ENCODE measurements around the gene ESPL1. TPM values are rescaled to one million over a fixed set of nuclear protein-coding genes. Genes with fewer than 3 reads are reported as not detected.

Gene ESPL1
- total RNA-seq, 2 donors from 2014 or later: 0.30 to 0.83 TPM

DNA sequence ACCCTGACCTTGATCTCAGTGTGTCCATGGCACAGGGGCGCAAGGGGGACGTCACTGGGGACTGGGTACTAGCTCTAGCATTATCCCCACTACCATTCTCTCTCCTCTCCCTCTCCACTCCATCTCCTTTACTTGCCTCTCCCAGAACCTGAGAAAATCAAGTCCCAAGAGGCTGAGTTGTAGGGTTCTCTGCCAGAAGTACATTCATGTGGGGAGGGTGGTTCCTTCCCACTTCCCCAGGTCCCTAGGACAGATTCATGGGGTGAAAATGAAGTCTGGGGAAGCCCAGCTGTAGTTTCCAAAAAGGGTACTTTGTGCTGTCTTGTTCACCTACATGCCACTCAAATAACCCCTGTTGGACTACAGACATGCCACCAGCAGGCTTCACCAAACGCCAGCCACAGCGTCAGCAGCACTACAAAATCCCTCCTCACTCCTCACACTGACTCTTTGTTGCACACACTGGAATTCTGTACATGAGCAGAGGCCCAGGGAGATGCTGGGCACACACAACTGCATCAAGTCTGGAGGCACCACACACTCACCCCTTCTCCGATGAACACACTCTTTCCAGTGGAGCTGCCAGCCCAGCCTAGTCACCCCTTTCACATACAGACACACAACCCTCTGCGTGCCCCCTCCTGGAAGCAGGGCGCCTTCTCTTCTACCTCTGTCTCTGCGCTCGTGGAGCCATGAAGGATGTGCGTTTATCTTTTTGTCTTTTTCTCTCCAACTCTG is 43.0 kb upstream of the ESPL1 start:
- Mint-ChIP-seq H3K36me3 (ENCODE audit: low read depth) (peaks cover 11% of the 10 kb centered on the region), H3K4me3 (peak overlapping the region; percentile 82), H3K27ac (peak overlapping the region; percentile 95), H3K27me3 (no peaks in the 10 kb centered on the region), H3K4me1 (peaks cover 76% of the 10 kb centered on the region)
- no peaks in the 10 kb centered on the region for H3K9me3 ChIP-seq (ENCODE audit: control insufficient read depth, low read length, poor library complexity, severe bottlenecking)
- DNase-seq: no peak
- ATAC-seq: no peak

DNA sequence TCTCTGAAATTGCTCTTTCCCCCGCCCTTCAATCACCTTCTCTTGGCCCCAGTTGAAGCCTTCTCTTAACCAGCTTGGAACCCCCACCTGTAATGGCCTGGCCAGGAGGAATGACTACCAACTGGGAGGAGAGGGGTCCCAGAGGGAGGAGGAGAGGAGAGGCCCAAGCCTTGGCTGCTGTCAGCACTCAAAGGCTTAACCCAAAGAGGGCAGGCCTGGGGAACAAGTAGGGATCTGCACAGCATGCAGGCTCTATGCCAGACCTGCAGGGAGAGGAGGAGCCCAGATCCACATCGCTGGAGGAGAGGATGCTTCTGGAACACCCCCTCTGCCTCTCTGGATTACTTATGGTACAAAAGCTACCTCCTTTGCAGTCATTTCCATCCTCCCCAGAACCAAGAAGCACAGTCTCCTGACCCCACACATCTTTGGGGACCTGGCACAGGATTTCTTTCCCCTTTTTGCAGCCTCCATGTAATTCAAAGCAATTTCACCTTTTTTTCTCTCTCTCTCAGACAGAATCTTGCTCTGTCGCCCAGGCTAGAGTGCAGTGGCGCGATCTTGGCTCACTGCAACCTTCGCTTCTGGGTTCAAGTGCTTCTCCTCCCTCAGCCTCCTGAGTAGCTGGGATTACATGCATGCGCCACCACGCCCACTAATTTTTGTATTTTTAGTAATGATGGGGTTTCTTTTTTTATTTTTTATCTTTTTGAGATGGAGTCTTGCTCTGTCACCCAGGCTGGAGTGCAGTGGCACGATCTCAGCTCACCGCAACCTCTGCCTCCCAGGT is 42.3 kb upstream of the ESPL1 start:
- Mint-ChIP-seq H3K27ac (peak overlapping the region; percentile 95), H3K4me1 (peaks cover 81% of the 10 kb centered on the region), H3K27me3 (no peaks in the 10 kb centered on the region), H3K36me3 (ENCODE audit: low read depth) (peaks cover 11% of the 10 kb centered on the region), H3K4me3 (peak overlapping the region; percentile 82)
- H3K9me3 ChIP-seq (ENCODE audit: control insufficient read depth, low read length, poor library complexity, severe bottlenecking): no peaks in the 10 kb centered on the region
- DNase-seq (no peak), ATAC-seq (no peak)

DNA sequence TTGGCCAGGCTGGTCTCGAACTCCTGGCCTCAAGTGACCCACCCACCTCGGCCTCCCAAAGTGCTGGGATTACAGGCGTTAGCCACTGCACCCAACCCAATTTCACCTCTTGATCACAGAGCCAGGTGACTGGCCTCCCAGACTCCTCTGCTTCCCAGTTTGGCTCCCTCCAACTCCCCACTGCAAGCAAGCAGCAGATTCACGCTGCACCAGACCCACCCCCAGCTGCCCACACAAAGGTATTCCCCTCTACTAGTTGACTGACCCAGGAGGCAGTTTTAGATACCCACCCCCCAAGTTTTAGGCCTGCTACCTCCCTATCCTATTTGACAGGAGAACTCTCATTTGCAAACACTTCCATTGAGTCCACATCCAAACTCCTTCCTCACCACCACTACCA is 41.3 kb upstream of the ESPL1 start:
- no peak for DNase-seq
- H3K4me1 Mint-ChIP-seq: peaks cover 83% of the 10 kb centered on the region
- H3K27ac Mint-ChIP-seq: peak overlapping the region; percentile 95
- peak overlapping the region; percentile 74 for H3K4me3 Mint-ChIP-seq
- peaks cover 11% of the 10 kb centered on the region for H3K36me3 Mint-ChIP-seq (ENCODE audit: low read depth)
- H3K9me3 ChIP-seq (ENCODE audit: control insufficient read depth, low read length, poor library complexity, severe bottlenecking): no peaks in the 10 kb centered on the region
- ATAC-seq: no peak
- no peaks in the 10 kb centered on the region for H3K27me3 Mint-ChIP-seq

DNA sequence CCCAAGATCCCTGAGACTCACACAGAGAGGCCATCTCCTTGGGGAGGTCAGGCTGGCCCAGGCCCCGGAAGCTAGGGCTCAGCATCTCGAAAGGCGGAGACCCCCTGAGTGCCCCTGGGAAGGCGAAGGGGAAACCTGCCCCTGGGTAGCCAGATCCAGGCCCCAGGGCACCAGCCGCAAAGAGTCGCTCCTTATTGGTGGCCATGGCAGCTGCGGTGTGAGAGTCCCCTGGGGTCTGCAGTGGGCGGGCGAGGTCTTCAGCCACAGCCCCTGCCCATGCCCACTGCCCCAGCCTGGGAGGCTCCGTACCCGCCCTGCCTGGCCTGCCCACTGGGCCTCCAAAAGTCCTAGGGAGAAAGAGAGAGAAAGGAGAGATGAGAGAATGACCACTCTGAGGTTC is 40.8 kb upstream of the ESPL1 start:
- peaks cover 11% of the 10 kb centered on the region for H3K36me3 Mint-ChIP-seq (ENCODE audit: low read depth)
- ATAC-seq (no peak), DNase-seq (no peak)
- H3K4me3 Mint-ChIP-seq: peak overlapping the region; percentile 74
- H3K27ac Mint-ChIP-seq: peak overlapping the region; percentile 95
- no peaks in the 10 kb centered on the region for H3K9me3 ChIP-seq (ENCODE audit: control insufficient read depth, low read length, poor library complexity, severe bottlenecking)
- peaks cover 80% of the 10 kb centered on the region for H3K4me1 Mint-ChIP-seq
- H3K27me3 Mint-ChIP-seq: no peaks in the 10 kb centered on the region

DNA sequence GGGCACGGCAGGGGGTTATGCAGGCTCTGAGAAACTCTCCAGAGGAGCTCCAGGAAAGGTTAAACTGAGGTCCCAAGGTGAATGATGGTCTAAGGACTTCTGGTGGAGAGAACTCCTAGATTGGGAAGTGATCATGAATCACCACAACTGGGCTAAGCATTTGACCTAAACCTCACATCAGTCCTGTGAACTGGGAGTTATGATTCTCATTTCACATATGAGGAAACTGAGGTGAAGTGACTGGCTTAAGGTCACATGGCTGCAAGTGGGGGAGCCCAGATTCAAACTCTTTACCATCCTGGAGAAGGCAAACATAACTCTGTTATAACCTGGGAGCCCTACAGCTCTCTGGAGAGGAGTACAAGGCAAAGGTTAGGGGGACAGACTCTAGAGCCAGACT is 40.3 kb upstream of the ESPL1 start:
- Mint-ChIP-seq H3K36me3 (ENCODE audit: low read depth) (peaks cover 11% of the 10 kb centered on the region), H3K4me1 (peaks cover 80% of the 10 kb centered on the region), H3K27me3 (no peaks in the 10 kb centered on the region), H3K27ac (peak overlapping the region; percentile 95), H3K4me3 (no peak overlapping the region)
- no peak for DNase-seq
- no peaks in the 10 kb centered on the region for H3K9me3 ChIP-seq (ENCODE audit: control insufficient read depth, low read length, poor library complexity, severe bottlenecking)
- ATAC-seq: no peak

DNA sequence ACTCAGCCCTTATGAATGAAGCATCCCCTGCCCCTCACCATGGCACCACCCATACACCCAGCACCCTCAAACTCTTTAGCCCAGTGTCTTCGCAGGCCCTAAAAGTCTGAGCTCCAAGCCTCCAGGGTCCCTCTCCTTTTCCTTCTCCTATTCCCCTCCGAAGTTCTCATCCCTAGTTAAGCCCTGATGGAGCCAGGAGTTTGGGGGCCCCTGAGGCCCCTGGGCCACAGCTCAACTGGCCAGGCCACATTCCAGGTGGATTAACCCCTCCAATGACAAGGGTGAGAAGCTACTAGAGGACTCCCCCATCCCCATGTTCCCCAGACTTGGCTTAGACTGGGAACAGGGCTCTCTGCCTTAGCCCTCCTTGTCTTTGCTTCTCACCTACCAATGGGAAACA is 38.6 kb upstream of the ESPL1 start:
- Mint-ChIP-seq H3K27me3 (no peaks in the 10 kb centered on the region), H3K27ac (peak overlapping the region; percentile 95), H3K36me3 (ENCODE audit: low read depth) (peaks cover 11% of the 10 kb centered on the region), H3K4me3 (peak overlapping the region; percentile 75), H3K4me1 (peaks cover 75% of the 10 kb centered on the region)
- no peak for DNase-seq
- no peaks in the 10 kb centered on the region for H3K9me3 ChIP-seq (ENCODE audit: control insufficient read depth, low read length, poor library complexity, severe bottlenecking)
- no peak for ATAC-seq

DNA sequence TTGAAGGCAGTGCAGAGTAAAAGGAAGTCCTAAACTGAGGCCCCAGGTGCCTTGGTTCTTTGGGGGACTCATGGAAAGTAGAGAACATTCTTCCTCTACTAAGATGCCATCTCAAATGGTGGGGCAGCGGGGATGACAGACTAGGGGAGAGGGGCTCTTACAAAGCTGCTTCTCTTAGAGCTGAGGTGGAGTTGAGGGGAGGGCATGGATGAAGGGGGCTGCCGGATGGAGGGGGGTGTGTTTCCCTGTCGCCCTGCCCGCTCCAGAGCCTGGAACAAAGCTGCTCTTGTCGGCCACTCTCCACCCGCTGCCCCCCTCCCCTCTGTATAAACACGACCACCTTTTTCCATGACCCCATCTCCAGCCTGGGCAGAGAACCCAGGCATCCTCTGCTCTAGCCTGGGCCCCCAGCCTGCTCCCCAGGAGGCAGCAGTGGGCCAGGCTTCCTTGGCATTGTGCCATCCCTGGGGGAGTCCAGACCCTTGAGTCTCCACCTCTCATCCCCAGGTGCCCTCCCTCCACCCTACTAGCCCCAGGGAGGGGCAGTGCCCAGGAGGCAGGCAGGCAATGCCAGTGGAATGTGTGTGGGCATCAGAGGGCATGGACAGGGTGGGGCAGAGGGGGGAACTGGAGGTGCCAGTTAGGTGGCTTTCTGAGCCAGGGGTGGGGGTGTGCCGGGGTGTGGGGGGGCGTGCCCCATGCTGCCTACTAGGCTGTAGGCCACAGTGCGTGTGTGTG is 37.8 kb upstream of the ESPL1 start:
- H3K4me3 Mint-ChIP-seq: peak overlapping the region; percentile 75
- no peaks in the 10 kb centered on the region for H3K27me3 Mint-ChIP-seq
- DNase-seq (no peak), ATAC-seq (no peak)
- H3K4me1 Mint-ChIP-seq: peaks cover 71% of the 10 kb centered on the region
- H3K27ac Mint-ChIP-seq: peak overlapping the region; percentile 95
- H3K36me3 Mint-ChIP-seq (ENCODE audit: low read depth): peaks cover 10% of the 10 kb centered on the region
- no peaks in the 10 kb centered on the region for H3K9me3 ChIP-seq (ENCODE audit: control insufficient read depth, low read length, poor library complexity, severe bottlenecking)

DNA sequence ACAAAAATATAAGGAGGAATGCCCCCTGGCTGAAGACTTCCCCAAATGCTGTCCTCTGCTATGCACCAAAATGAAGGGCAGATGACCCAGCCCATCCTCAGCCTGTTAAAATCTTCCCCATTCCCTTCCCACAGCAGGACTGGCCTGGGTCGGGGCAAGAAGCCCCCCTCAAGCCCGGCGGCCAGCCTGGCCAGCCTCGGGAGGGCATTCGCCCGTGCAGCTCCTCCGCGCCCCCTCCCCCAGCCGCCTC is 36.5 kb upstream of the ESPL1 start:
- Mint-ChIP-seq H3K27ac (peak overlapping the region; percentile 67), H3K27me3 (no peaks in the 10 kb centered on the region), H3K36me3 (ENCODE audit: low read depth) (peaks cover 7% of the 10 kb centered on the region), H3K4me1 (peaks cover 74% of the 10 kb centered on the region), H3K4me3 (peak overlapping the region; percentile 97)
- DNase-seq (no peak), ATAC-seq (no peak)
- H3K9me3 ChIP-seq (ENCODE audit: control insufficient read depth, low read length, poor library complexity, severe bottlenecking): no peaks in the 10 kb centered on the region

DNA sequence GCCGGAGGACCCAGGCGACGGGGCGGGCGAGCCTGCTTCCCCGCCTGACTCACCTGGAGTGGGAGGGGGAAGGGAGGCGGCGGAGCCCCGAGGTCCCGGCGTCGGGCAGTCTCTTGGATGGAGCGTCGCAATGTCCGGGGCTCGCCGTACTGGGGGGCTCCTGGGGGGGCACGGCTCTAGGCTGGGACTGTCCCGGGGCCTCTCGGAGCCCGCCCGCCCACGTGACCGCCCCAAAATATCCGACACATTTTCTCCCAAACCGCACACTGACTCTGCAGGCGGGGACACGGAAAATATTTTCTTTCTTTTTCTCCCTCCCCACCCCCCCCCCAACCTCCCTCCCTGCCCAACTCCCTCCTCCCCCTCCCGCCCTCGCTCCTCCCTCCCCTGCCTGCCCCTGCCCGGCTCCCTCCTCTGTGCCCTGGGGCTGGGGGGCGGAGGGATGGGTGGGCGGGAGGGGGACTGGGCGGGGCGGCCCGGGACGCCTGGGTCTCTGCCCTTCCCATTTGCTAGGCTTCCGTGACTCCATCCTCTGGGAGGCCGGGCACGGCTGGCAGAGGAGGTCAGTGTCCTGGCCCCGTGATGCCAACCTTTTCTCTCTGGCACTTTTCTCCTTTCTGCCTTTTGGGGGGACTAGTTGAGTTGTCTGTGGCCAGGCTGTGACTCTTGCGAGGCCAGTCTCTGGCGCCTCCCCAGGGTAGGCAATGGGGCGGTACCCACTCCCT is 36.0 kb upstream of the ESPL1 start, which contains the start of gene RARG:
TSS of gene RARG (minus strand) at position 289 of the 725 bp plus-strand sequence. CDS start 4,664 bp downstream, outside the sequence.
- Mint-ChIP-seq H3K36me3 (ENCODE audit: low read depth) (peaks cover 3% of the 10 kb centered on the region), H3K4me1 (peaks cover 74% of the 10 kb centered on the region), H3K27me3 (no peaks in the 10 kb centered on the region), H3K27ac (peak within 1 kb of the TSS; percentile 98), H3K4me3 (peak within 1 kb of the TSS; percentile 97)
- peak; percentile 43 to 77 (median 74) for DNase-seq
- no peaks in the 10 kb centered on the region for H3K9me3 ChIP-seq (ENCODE audit: control insufficient read depth, low read length, poor library complexity, severe bottlenecking)
- peak; percentile 60 for ATAC-seq

DNA sequence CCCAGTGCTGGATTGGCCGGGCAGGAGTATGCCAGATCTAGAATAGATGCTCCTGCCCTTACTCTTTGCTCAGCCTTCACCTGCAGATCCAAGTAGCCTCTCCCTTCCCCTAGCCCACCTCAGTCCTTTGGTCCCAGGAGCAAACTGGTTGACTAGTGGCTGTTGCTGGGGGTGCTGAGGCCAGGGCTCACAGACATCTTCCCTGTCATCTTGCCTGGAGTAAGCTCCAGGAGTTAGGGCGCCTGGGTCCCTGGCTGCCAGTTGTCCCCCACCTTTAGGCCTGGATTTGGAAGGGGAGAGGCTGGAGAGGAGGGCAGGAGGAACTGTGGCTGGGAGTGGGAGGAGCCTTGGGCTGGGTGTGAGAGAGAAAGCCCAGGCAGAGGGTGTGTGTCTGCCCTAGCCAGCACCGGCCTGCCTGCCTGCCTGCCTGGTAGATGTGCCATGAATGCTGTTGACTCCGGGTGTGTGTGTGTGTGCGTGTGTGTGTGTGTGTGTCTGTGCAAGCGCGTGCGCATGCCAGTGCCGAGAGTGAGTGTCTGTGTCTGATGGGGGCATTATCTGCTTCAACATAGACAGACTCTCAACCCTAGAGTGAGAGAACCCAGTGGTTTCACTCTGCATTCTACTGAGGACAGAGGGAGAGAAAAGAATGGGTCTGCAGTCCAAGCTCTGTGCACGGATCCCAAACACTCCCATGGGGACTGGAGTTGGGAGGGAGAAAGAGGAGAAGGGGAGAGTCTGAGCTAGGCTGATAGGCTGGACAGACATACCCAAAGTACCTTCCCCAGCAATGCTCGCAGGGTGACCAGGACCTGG is 35.2 kb upstream of the ESPL1 start:
- ATAC-seq (peak; percentile 42), DNase-seq (peak in 2 of 3 donors; percentile 38 to 49)
- Mint-ChIP-seq H3K27ac (peak overlapping the region; percentile 98), H3K36me3 (ENCODE audit: low read depth) (peaks cover 3% of the 10 kb centered on the region), H3K27me3 (no peaks in the 10 kb centered on the region), H3K4me3 (peak overlapping the region; percentile 97), H3K4me1 (peaks cover 75% of the 10 kb centered on the region)
- no peaks in the 10 kb centered on the region for H3K9me3 ChIP-seq (ENCODE audit: control insufficient read depth, low read length, poor library complexity, severe bottlenecking)

DNA sequence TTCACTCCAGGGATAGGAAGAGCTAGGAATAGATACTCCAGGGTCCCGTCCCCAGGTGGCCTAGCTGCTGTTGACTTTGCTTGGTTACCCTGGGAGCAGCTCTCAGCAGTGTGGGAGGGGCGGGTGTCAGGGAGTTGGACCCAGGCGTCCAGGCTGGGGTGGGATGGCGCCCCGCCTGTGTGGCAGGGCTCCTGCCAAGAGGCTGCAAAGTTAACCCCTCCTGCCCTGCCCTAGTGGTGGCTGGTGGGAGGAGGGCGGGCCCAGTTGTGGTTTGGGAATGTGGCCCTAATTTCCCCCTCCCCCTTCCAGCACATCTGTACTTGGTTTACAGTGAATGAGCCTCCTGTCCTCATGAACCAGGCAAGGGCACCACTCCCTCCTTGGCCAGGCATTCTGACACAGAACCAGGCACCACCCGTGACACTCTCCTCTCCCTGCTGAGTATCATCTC is 34.4 kb upstream of the ESPL1 start:
- DNase-seq (no peak), ATAC-seq (no peak)
- H3K9me3 ChIP-seq (ENCODE audit: control insufficient read depth, low read length, poor library complexity, severe bottlenecking): no peaks in the 10 kb centered on the region
- Mint-ChIP-seq H3K36me3 (ENCODE audit: low read depth) (no peaks in the 10 kb centered on the region), H3K27me3 (no peaks in the 10 kb centered on the region), H3K4me1 (peaks cover 70% of the 10 kb centered on the region), H3K27ac (peak overlapping the region; percentile 98), H3K4me3 (peak overlapping the region; percentile 97)

DNA sequence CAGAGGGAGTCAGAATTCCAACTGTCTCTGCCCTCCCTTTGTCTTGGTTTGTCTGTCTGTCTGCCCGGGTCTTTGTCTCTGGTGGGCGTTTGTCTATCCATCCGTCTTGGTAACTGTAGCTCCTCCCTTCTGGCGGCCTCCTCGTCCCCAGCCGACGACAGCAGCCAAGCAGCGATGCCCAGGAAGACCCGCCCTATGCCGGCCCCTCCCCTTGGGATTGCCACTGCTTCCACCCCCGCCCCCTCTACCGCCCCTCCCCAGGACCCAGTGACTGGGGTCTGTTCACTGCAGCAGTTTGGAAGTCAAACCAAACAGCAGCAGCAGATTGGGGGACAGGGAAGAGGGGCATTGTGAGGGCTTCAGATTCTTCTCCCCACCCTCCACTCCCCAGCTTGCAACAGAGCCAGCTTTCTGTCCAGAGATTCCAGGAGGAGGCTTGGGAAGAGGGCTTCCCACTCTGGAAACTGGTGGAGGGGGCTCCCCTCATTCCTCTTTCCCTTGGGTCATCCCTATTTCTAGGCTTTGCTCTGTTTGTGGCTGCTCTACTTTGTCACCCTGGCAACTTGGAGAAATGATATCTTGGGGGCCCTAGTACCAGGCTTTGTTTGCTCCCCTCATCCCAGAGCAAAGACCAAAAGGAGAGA is 33.7 kb upstream of the ESPL1 start:
- peaks cover 63% of the 10 kb centered on the region for H3K4me1 Mint-ChIP-seq
- ATAC-seq (no peak), DNase-seq (peak in 1 of 3 donors; percentile 41)
- H3K27ac Mint-ChIP-seq: peak overlapping the region; percentile 98
- H3K9me3 ChIP-seq (ENCODE audit: control insufficient read depth, low read length, poor library complexity, severe bottlenecking): no peaks in the 10 kb centered on the region
- H3K27me3 Mint-ChIP-seq: no peaks in the 10 kb centered on the region
- H3K36me3 Mint-ChIP-seq (ENCODE audit: low read depth): no peaks in the 10 kb centered on the region
- peak overlapping the region; percentile 83 for H3K4me3 Mint-ChIP-seq

Data from T-helper 17 cell (primary cell).